NCI-H1092 (cell line): ENCODE results near the gene IDH3G.

Experiments
- DNase-seq: peaks from one replicate; lab custom pipeline; 2025; lab: John Stamatoyannopoulos, UW

IDH3G gene

DNA sequence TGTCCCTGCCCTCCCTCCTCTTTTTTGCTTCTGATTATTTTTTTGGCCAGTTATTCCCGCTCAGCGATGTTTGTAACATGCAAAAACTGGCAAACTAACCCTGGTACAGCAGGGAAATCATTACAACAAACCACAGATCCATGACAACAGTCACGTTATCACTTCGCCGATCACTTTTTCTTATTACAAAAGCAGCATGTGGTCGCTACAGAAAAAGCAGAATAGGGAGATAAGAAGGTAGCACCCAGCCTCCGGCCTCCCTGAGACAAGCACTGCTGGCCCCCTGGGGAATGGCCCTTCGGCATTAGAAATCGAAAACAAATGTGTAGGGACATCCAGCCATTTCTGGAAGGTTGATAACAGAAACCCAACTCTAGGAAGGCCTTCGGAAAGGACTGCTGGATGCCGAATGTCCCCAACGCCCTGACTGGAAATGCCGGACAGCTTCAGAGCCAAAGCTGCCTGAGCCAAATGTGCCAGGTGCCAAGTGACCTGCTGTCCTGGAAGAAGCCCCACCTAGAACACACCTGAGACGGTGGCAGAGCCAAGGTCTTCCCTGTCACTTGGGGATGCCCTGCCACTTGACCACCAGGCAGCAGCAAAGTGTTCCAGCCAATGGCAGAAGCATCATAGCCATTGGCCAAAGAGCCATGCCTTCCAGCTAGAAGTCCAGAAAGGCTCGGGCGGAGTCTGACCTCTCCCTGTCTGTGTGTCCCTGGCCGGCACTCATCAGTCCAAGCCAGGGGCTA, 2.9 kb downstream of the IDH3G start:
- no peak for DNase-seq

DNA sequence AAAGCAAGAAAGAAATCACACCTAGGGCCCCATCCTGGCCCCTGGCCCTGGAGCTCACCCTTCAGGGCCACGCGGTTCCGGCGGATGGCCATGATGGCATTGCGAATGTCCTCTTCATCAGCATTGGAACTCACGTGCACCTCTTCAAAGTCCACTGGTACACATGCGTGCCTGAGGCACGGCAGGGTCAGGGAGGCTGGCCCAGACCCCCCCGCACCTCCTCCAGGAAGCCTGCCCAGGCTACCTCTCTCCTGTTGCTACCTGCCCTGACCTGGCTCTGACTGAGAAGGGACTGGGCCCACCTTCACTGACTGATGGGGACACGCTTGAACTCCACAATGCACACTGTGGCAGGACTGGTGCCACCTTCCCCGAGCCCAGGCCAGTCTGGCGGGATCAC, 4.5 kb downstream of the IDH3G start:
- DNase-seq = no peak

DNA sequence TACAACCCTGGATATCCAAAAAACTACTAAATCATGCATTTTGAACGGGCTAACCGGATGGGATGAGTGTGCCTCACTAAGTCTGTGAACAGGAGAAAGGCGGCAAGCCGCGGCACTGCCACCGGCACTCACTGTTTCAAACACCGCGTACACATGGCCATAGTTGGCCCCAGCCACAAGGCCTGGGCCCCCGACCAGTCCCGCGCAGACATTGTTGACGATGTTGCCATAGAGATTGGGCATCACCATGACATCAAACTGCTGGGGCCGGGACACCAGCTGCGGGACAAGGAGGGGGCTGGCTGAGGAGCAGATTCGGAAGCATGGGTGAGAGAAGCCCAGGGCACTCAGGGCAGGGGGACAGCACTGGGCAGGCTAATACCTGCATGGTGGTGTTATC, 7.5 kb downstream of the IDH3G start:
- no peak for DNase-seq

DNA sequence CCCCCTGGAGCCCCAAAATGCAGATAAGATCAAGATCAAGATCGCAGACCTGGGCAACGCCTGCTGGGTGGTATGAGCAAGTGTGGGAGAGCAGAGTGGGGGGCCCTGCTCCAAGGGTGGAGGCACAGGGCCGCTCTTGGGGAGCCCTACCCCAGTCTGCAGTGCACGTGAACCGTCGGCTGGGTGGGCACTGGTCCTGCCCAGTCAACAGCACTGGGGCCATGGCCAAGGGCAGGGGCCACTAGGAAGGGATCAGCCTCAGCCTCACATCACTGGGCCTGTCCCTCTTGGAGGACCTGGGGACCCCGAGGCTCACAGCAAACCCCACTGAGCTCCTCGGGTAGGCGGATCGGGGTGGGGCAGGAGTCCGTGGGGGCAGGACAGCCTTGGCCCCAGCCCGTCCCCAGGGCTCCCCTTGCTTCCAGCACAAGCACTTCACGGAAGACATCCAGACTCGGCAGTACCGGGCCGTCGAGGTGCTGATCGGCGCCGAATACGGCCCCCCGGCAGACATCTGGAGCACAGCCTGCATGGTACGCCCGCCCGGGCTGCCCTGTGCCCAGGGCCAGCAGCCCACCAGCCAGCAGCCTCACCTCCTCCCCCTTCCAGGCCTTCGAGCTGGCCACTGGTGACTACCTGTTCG, 9.7 kb downstream of the IDH3G start:
- DNase-seq = no peak

DNA sequence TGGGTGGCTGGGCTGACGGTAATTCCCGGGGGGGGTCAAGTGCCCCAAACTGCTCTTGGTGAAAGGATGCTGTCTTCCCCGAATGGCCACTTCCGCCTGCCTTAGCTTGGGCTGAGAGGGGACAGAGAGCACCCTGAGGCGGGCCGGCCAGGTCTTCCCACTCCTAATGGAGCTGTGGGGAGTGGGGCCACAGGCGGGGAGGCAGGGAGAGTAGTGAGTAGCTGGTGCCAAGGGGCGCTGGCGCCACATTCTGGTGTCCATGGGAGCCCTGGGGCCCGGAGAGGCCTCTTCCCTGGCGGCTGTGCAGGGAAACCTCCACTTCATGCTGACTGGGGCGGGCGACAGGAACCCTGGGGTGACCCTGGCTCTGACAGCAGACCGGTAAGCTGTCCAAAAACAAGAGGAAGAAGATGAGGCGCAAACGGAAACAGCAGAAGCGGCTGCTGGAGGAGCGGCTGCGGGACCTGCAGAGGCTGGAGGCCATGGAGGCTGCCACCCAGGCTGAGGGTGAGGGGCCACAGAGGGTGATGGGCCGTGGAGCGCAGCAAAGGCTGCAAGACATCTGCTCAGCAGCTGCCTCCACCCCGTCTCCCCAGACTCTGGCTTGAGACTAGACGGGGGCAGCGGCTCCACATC, 10.7 kb downstream of the IDH3G start:
- DNase-seq = no peak

GRCh38 chrX:153782871-153783270, 11.3 kb downstream of the IDH3G start:
- no peak for DNase-seq

DNA sequence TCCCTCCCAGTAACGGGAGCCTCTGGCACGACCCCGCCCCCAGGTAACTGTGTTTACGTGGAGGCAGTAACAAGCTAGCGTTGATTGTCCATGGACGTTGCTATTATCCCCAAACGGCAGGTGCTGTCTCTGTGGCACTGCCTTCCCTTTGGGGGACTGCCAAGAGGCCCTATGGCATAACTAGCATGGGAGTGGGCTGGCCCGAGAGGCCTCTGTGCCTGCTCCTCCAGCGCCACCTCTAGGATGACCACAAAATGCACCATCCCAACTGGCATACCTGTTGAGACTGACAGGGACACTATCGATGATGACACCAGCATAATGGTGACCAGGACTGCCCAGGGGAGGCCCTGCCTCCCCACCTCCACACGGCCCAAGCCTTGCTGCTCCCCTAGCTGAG, 11.9 kb downstream of the IDH3G start:
- DNase-seq = peak; percentile 96

DNA sequence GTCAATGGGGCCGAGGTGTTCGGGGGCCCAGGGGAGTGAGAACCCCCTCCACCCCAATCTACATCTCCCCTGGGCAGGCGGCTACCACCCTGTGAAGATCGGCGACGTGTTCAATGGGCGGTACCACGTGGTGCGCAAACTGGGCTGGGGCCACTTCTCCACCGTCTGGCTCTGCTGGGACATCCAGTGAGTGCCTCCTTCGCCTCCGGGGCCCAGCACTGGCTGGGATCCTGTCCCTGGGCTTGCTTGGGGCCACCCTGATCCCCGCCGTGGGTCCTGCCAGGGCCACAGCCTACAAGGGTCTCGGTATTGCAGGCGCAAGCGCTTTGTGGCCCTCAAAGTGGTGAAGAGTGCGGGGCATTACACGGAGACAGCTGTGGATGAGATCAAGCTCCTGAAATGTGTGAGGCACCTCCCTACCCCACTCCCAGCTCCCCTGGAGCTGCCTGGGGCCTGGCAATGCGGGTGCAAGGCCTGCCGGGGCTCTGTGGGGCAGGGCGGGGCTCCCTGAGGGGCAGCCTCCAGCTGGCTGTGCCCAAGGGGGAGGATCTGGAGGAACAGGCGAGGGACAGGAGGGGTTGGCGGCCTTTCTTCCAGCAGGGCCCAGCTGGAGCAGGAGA, 12.6 kb downstream of the IDH3G start:
- no peak for DNase-seq

DNA sequence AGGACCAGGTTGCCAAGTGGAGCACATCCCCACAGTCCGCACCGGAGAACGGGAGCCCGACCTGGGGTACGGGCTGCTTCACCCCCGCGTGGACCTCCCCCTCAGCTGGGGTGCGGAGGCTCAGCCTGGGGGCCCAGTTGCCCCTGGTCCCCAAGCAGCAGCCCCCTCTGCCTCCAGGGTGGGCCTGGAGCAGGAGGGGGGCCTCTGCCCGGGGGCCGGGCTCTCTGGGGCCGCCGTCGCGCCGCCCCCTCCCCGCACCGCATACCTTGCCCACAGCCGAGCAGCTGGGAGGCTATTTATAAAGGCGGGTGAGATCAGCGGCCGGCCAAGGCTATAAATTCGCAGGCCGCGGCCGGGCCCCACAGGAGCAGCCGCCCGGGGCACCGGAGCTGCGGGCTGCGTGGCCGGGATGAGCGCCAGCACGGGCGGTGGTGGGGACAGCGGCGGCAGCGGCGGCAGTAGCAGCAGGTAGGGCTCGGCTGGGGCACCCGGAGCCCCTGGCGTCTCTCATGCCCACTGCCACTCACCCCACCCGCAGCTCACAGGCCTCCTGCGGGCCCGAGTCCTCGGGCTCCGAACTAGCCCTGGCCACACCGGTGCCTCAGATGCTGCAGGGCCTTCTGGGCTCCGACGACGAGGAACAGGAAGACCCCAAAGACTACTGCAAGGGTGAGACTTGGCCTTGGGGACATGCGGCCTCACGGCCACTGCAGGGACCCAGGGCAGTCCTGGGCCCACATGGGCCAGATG, 13.3 kb downstream of the IDH3G start, which contains the start of gene SRPK3:
TSS of gene SRPK3 (plus strand) at position 364 of the 750 bp plus-strand sequence. CDS start at position 410, 46 bp downstream.
- peak; percentile 10 for DNase-seq

- DNase-seq = no peak
Observed at GRCh38 chrX:153779891-153780677, 14.1 kb downstream of the IDH3G start.

DNA sequence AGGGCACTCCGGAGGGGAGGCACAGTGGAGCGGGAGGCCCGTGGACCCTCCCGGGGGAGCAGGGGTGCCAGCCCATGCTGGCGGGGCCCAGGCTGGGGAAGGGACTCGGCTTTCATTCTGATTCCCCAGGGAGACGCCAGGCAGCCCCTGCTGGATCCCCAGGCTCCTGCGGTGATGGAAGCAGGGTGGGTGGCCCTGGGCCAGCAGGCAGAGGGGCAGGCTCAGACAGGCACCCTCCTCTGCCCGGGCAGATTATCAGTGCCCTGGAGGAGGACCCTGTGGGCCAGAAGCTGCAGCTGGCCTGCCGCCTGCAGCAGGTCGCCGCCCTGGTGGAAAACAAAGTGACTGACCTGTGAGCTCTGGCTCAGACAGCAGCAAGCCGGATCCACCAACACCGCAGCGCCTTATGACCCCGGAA, 15.5 kb downstream of the IDH3G start:
- DNase-seq = no peak

- DNase-seq = no peak
Observed at GRCh38 chrX:153778181-153778580, 16.0 kb downstream of the IDH3G start.

GRCh38 chrX:153777261-153778090, 16.7 kb downstream of the IDH3G start:
- DNase-seq = no peak

DNA sequence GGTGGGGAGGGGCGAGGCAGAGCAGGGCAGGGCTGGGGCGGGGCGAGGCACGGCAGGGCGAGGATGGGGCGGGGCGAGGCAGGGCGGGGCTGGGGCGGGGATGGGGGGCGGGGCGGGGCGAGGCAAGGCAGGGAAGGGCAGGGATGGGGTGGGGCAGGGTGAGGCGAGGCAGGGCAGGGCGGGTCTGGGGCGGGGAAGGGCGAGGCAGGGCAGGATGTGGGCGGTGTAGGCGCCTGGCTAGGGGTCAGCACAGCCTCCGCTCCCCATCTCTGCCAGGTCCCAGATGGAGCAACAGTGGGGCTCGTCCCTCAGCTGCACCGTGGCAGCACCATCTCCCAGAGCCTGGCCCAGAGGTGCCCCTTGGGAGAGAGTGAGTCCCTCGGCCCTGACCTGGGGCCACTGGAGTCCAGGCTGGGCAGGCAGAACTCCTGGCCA, 17.5 kb downstream of the IDH3G start:
- no peak for DNase-seq

DNA sequence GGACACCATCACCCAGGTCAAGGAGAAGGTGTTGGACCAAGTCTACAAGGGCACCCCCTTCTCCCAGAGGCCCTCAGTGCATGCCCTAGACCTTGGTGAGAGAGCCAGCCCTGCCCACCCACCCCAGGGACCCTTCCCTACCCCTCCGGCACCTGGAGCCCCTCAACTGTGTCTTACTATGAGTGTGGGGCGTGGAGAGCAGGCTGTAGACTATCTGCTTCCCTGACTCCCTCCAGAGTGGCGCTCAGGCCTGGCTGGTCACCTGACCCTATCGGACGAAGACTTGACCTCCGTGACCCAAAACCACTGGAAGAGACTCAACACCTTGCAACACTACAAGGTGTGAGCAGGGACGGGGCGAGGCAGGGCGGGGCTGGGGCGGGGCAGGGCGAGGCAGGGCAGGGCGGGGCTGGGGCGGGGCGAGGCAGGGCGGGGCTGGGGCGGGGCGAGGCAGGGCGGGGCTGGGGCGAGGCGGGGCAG, 18.0 kb downstream of the IDH3G start:
- DNase-seq = no peak

DNA sequence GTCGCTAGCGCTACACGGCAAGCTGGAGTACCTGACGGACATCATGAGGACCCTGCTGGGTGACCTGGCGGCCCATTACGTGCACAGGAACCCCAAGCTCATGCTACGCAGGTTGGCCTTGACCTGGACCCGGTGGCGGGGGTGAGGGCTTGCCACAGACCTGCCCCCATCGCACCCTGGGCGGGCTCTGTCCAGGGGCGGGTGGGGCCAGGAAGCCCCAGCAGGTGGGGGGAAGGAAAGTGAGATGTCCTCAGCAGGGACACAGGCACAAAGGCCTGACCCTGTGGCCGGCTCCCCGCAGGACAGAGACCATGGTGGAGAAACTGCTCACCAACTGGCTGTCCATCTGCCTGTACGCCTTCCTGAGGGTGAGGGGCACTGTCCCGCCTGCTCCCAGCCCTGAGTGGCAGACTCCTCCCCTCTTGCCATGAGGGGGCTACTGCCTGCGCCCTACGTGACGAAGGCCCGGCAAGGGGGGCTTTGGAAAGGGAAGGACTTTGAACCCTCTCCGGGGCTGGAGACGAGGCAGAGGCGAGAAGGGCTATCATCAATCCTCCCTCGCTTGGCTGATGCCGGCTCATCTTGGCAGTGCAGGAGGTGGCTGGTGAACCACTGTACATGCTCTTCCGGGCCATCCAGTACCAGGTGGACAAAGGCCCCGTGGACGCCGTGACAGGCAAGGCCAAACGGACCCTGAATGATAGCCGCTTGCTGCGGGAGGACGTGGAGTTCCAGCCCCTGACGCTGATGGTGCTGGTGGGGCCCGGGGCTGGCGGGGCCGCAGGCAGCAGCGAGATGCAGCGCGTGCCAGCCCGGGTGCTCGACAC, 18.7 kb downstream of the IDH3G start:
- DNase-seq = no peak

- DNase-seq = no peak
Observed at GRCh38 chrX:153774576-153775292, 19.4 kb downstream of the IDH3G start.
